WTC11 (cell line): ENCODE measurements around the gene HHAT. TPM values are rescaled to one million over a fixed set of nuclear protein-coding genes. Genes with fewer than 3 reads are reported as not detected.

Experiments
- ATAC-seq: fragments of 200-7000 bp; cut with Tn5 transposase; 2 replicates; pipeline ENCODE4 v1.10.0; 2021; ENCODE audit warnings: mild to moderate bottlenecking, moderate library complexity
- CTCF ChIA-PET: fragments of 300-600 bp; sonication (Branson Sonifier 250); formaldehyde crosslinking; loops from one replicate; lab custom pipeline; 2021; ENCODE audit warnings: antibody characterized with exemption; lab: Charles Lee
- POLR2A ChIA-PET: fragments of 350-600 bp; sonication (Branson Sonifier 250); formaldehyde crosslinking; loops from one replicate; lab custom pipeline; 2021; ENCODE audit warnings: antibody characterized with exemption; lab: Charles Lee
- DNase-seq: peaks from one replicate; pipeline ENCODE4 v3.0.0; 2021; ENCODE audit warnings: low spot score
- H3K27ac Mint-ChIP-seq: 2 replicates; pipeline ENCODE4 v1.8.0; 2021; ENCODE audit warnings: mixed read lengths
- H3K27me3 Mint-ChIP-seq: 2 replicates; pipeline ENCODE4 v1.8.0; 2021; ENCODE audit warnings: low read depth, mild to moderate bottlenecking, moderate library complexity, mixed read lengths
- H3K36me3 Mint-ChIP-seq: 2 replicates; pipeline ENCODE4 v1.8.0; 2021; ENCODE audit warnings: mixed read lengths
- H3K4me1 Mint-ChIP-seq: 2 replicates; pipeline ENCODE4 v1.8.0; 2022; ENCODE audit warnings: mixed read lengths
- H3K4me3 Mint-ChIP-seq: 2 replicates; pipeline ENCODE4 v1.8.0; 2021; ENCODE audit warnings: mild to moderate bottlenecking, moderate library complexity, mixed read lengths
- H3K9me3 Mint-ChIP-seq: 2 replicates; pipeline ENCODE4 v1.8.0; 2021; ENCODE audit warnings: mixed read lengths
- CBFB ChIP-seq: sonication (generic); formaldehyde crosslinking; IDR thresholded peaks from 2 replicates; pipeline ENCODE4 v1.8.1; 2022; ENCODE audit warnings: mild to moderate bottlenecking, low read depth, missing genetic modification reagents
- CREB1 ChIP-seq: sonication (generic); formaldehyde crosslinking; IDR thresholded peaks from 2 replicates; pipeline ENCODE4 v1.8.0; 2023; ENCODE audit warnings: mild to moderate bottlenecking, missing genetic modification reagents
- CREM ChIP-seq: sonication (generic); formaldehyde crosslinking; IDR thresholded peaks from 2 replicates; pipeline ENCODE4 v1.8.1; 2022; ENCODE audit warnings: mild to moderate bottlenecking, missing genetic modification reagents, moderate library complexity
- ELF4 ChIP-seq: sonication (generic); formaldehyde crosslinking; IDR thresholded peaks from 2 replicates; pipeline ENCODE4 v1.8.1; 2022; ENCODE audit warnings: low read depth, mild to moderate bottlenecking, moderate library complexity, missing genetic modification reagents
- ETV6 ChIP-seq: sonication (generic); formaldehyde crosslinking; IDR thresholded peaks from 2 replicates; pipeline ENCODE4 v1.8.1; 2022; ENCODE audit warnings: mild to moderate bottlenecking, missing genetic modification reagents
- FOXJ3 ChIP-seq: sonication (generic); formaldehyde crosslinking; IDR thresholded peaks from 2 replicates; pipeline ENCODE4 v1.9.0; 2021; ENCODE audit warnings: missing genetic modification reagents, mild to moderate bottlenecking, borderline replicate concordance
- FOXK1 ChIP-seq: sonication (generic); formaldehyde crosslinking; IDR thresholded peaks from 2 replicates; pipeline ENCODE4 v1.8.0; 2022; ENCODE audit warnings: mild to moderate bottlenecking, moderate library complexity, missing genetic modification reagents
- JUN ChIP-seq: sonication (generic); formaldehyde crosslinking; IDR thresholded peaks from 2 replicates; pipeline ENCODE4 v1.8.0; 2023; ENCODE audit warnings: mild to moderate bottlenecking, missing genetic modification reagents
- MYBL2 ChIP-seq: sonication (generic); formaldehyde crosslinking; IDR thresholded peaks from 2 replicates; pipeline ENCODE4 v1.8.1; 2023; ENCODE audit warnings: mild to moderate bottlenecking, moderate library complexity, missing genetic modification reagents
- NFYB ChIP-seq: sonication (generic); formaldehyde crosslinking; conservative IDR thresholded peaks from 2 replicates; pipeline ENCODE4 v1.8.0; 2022; ENCODE audit warnings: low read depth, missing genetic modification reagents
- NR2C2 ChIP-seq: sonication (generic); formaldehyde crosslinking; IDR thresholded peaks from 2 replicates; pipeline ENCODE4 v1.8.0; 2022; ENCODE audit warnings: mild to moderate bottlenecking, missing genetic modification reagents
- TP53 ChIP-seq: sonication (generic); formaldehyde crosslinking; IDR thresholded peaks from 2 replicates; pipeline ENCODE4 v1.8.1; 2023; ENCODE audit warnings: mild to moderate bottlenecking, missing genetic modification reagents
- ZNF232 ChIP-seq: sonication (generic); formaldehyde crosslinking; IDR thresholded peaks from 2 replicates; pipeline ENCODE4 v1.8.0; 2022; ENCODE audit warnings: mild to moderate bottlenecking, missing genetic modification reagents
- total RNA-seq: library from RNA; stranded (reverse); gene quantifications from 3 replicates; pipeline ENCODE4 v1.2.3, GENCODE V29; 2021
- TF ChIP-seq, protein P1 (sequence below): sonication (generic); formaldehyde crosslinking; IDR thresholded peaks from 2 replicates; pipeline ENCODE4 v1.8.1; 2023; ENCODE audit warnings: mild to moderate bottlenecking, missing genetic modification reagents
- TF ChIP-seq, protein P2 (sequence below): sonication (generic); formaldehyde crosslinking; IDR thresholded peaks from 2 replicates; pipeline ENCODE4 v1.8.1; 2022; ENCODE audit warnings: low read depth, missing genetic modification reagents, borderline replicate concordance
- TF ChIP-seq, protein P3 (sequence below): sonication (generic); formaldehyde crosslinking; IDR thresholded peaks from 2 replicates; pipeline ENCODE4 v1.8.1; 2023; ENCODE audit warnings: mild to moderate bottlenecking, missing genetic modification reagents
- TF ChIP-seq, protein P4 (sequence below): sonication (generic); formaldehyde crosslinking; IDR thresholded peaks from 2 replicates; pipeline ENCODE4 v1.8.1; 2022; ENCODE audit warnings: mild to moderate bottlenecking, missing genetic modification reagents, moderate library complexity, borderline replicate concordance
- TF ChIP-seq, protein P5 (sequence below): sonication (generic); formaldehyde crosslinking; conservative IDR thresholded peaks from 2 replicates; pipeline ENCODE4 v1.8.1; 2022; ENCODE audit warnings: mild to moderate bottlenecking, missing genetic modification reagents
- TF ChIP-seq, protein P6 (sequence below): sonication (generic); formaldehyde crosslinking; IDR thresholded peaks from 2 replicates; pipeline ENCODE4 v1.8.1; 2022; ENCODE audit warnings: missing genetic modification reagents, borderline replicate concordance
- TF ChIP-seq, protein P7 (sequence below): sonication (generic); formaldehyde crosslinking; IDR thresholded peaks from 2 replicates; pipeline ENCODE4 v1.8.1; 2022; ENCODE audit warnings: mild to moderate bottlenecking, moderate library complexity, missing genetic modification reagents
- TF ChIP-seq, protein P8 (sequence below): fragments of 250-450 bp; sonication (Bioruptor Pico); IDR thresholded peaks from 2 replicates; pipeline ENCODE4 v2.1.2; 2022; ENCODE audit warnings: mild to moderate bottlenecking, moderate library complexity
- TF ChIP-seq, protein P9 (sequence below): sonication (generic); formaldehyde crosslinking; IDR thresholded peaks from 2 replicates; pipeline ENCODE4 v1.8.1; 2023; ENCODE audit warnings: mild to moderate bottlenecking, missing genetic modification reagents, moderate library complexity
- TF ChIP-seq, protein P10 (sequence below): fragments of 250-450 bp; sonication (Bioruptor Pico); IDR thresholded peaks from 2 replicates; pipeline ENCODE4 v1.8.0; 2021; ENCODE audit warnings: mild to moderate bottlenecking

Gene HHAT
- total RNA-seq, 1 experiment from 2014 or later, result 0.39 TPM

DNA sequence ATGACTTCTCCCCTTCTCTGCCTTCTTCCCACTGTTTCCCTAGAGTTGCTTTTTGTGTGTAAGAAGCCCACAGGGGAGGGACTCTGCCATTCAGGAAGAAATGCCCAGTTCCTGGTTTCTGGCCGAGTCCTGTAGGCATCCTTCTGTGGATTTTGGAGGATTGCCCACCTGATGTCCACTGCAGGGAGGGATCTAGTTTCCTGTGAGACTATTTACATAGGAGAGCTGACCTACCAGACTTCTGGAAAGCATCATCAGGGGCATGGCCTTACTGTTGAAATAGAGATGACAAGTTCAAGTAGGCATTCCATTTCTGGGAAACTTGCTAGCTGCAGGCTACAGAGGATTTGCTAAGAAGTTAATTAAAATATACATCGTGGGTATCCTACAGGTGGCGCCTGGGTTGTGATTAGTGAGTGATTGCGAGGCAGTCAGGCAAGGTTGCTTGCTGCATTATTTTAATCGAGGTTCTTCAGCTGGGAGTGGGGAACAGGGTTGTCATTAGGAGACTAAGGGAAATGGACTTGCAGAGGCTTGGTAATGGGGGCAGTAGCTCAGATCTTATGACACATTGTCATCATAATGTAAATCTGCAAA, 148.7 kb downstream of the HHAT start:
- peaks cover 43% of the 10 kb centered on the region for H3K4me1 Mint-ChIP-seq
- ChIA-PET POLR2A (no interaction called here), CTCF (interaction anchor here (1.5 kb wide), 1 partner anchor 657 kb away, joined by 4 read pairs; the partner anchor contains the start of gene KCNH1)
- H3K27me3 Mint-ChIP-seq, result no peaks in the 10 kb centered on the region
- H3K4me3 Mint-ChIP-seq, result no peak overlapping the region
- DNase-seq (no peak), ATAC-seq (no peak; the same call in 1 of the 2 replicates)
- no peaks in the 10 kb centered on the region for H3K9me3 Mint-ChIP-seq
- H3K27ac Mint-ChIP-seq, result no peak overlapping the region
- no peaks in the 10 kb centered on the region for H3K36me3 Mint-ChIP-seq
- TF ChIP-seq, protein P1, sequence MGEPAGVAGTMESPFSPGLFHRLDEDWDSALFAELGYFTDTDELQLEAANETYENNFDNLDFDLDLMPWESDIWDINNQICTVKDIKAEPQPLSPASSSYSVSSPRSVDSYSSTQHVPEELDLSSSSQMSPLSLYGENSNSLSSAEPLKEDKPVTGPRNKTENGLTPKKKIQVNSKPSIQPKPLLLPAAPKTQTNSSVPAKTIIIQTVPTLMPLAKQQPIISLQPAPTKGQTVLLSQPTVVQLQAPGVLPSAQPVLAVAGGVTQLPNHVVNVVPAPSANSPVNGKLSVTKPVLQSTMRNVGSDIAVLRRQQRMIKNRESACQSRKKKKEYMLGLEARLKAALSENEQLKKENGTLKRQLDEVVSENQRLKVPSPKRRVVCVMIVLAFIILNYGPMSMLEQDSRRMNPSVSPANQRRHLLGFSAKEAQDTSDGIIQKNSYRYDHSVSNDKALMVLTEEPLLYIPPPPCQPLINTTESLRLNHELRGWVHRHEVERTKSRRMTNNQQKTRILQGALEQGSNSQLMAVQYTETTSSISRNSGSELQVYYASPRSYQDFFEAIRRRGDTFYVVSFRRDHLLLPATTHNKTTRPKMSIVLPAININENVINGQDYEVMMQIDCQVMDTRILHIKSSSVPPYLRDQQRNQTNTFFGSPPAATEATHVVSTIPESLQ (CRISPR knock-in tag), result no peak
- TF ChIP-seq JUN, result no peak
- TF ChIP-seq MYBL2 (CRISPR knock-in tag), result no peak
- TF ChIP-seq ELF4 (CRISPR knock-in tag), result no peak
- TF ChIP-seq CREB1 (CRISPR knock-in tag), result no peak
- TF ChIP-seq NFYB (CRISPR knock-in tag), result no peak
- no peak for TF ChIP-seq CBFB

DNA sequence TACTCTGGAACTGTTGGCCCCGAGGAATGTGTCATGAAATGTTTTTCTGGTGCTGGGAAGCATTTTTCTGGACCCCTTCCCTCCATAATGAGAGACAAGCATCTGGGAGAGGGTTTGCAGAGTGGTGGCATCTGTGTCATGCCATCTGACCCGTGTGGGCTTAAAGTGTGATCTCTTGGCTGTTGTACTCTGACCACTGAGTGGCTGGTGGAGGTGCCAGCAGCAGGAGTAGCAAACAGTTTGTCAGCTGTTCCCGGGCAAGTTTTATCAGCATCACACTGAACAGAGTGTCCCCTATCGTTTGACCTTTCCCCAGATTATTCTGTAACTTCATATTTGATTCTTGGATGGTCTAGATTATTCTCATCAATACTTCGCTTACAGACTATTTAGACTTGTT, 150.1 kb downstream of the HHAT start:
- Mint-ChIP-seq H3K36me3 (no peaks in the 10 kb centered on the region), H3K9me3 (no peaks in the 10 kb centered on the region), H3K4me1 (peaks cover 36% of the 10 kb centered on the region), H3K27me3 (no peaks in the 10 kb centered on the region), H3K4me3 (no peak overlapping the region), H3K27ac (no peak overlapping the region)
- ChIA-PET POLR2A (no interaction called here), CTCF (no interaction called here)
- DNase-seq, result no peak
- no peak for ATAC-seq
- no peak for TF ChIP-seq ETV6
- TF ChIP-seq, protein P2, sequence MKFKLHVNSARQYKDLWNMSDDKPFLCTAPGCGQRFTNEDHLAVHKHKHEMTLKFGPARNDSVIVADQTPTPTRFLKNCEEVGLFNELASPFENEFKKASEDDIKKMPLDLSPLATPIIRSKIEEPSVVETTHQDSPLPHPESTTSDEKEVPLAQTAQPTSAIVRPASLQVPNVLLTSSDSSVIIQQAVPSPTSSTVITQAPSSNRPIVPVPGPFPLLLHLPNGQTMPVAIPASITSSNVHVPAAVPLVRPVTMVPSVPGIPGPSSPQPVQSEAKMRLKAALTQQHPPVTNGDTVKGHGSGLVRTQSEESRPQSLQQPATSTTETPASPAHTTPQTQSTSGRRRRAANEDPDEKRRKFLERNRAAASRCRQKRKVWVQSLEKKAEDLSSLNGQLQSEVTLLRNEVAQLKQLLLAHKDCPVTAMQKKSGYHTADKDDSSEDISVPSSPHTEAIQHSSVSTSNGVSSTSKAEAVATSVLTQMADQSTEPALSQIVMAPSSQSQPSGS (CRISPR knock-in tag), result no peak
- TF ChIP-seq, protein P3, sequence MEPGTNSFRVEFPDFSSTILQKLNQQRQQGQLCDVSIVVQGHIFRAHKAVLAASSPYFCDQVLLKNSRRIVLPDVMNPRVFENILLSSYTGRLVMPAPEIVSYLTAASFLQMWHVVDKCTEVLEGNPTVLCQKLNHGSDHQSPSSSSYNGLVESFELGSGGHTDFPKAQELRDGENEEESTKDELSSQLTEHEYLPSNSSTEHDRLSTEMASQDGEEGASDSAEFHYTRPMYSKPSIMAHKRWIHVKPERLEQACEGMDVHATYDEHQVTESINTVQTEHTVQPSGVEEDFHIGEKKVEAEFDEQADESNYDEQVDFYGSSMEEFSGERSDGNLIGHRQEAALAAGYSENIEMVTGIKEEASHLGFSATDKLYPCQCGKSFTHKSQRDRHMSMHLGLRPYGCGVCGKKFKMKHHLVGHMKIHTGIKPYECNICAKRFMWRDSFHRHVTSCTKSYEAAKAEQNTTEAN (CRISPR knock-in tag), result no peak
- TF ChIP-seq NR2C2, result no peak
- TF ChIP-seq TP53 (CRISPR knock-in tag), result no peak
- TF ChIP-seq, protein P4, sequence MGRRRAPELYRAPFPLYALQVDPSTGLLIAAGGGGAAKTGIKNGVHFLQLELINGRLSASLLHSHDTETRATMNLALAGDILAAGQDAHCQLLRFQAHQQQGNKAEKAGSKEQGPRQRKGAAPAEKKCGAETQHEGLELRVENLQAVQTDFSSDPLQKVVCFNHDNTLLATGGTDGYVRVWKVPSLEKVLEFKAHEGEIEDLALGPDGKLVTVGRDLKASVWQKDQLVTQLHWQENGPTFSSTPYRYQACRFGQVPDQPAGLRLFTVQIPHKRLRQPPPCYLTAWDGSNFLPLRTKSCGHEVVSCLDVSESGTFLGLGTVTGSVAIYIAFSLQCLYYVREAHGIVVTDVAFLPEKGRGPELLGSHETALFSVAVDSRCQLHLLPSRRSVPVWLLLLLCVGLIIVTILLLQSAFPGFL (CRISPR knock-in tag), result no peak
- TF ChIP-seq, protein P5, sequence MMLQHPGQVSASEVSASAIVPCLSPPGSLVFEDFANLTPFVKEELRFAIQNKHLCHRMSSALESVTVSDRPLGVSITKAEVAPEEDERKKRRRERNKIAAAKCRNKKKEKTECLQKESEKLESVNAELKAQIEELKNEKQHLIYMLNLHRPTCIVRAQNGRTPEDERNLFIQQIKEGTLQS (CRISPR knock-in tag), result no peak
- TF ChIP-seq, protein P6, sequence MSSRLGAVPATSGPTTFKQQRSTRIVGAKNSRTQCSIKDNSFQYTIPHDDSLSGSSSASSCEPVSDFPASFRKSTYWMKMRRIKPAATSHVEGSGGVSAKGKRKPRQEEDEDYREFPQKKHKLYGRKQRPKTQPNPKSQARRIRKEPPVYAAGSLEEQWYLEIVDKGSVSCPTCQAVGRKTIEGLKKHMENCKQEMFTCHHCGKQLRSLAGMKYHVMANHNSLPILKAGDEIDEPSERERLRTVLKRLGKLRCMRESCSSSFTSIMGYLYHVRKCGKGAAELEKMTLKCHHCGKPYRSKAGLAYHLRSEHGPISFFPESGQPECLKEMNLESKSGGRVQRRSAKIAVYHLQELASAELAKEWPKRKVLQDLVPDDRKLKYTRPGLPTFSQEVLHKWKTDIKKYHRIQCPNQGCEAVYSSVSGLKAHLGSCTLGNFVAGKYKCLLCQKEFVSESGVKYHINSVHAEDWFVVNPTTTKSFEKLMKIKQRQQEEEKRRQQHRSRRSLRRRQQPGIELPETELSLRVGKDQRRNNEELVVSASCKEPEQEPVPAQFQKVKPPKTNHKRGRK (CRISPR knock-in tag), result no peak
- no peak for TF ChIP-seq ZNF232 (CRISPR knock-in tag)
- TF ChIP-seq, protein P7, sequence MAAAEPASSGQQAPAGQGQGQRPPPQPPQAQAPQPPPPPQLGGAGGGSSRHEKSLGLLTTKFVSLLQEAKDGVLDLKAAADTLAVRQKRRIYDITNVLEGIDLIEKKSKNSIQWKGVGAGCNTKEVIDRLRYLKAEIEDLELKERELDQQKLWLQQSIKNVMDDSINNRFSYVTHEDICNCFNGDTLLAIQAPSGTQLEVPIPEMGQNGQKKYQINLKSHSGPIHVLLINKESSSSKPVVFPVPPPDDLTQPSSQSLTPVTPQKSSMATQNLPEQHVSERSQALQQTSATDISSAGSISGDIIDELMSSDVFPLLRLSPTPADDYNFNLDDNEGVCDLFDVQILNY (CRISPR knock-in tag), result no peak
- TF ChIP-seq CREM (CRISPR knock-in tag), result no peak
- TF ChIP-seq FOXK1 (CRISPR knock-in tag), result no peak
- TF ChIP-seq FOXJ3 (CRISPR knock-in tag), result no peak
- no peak for TF ChIP-seq JUN
- TF ChIP-seq, protein P8, sequence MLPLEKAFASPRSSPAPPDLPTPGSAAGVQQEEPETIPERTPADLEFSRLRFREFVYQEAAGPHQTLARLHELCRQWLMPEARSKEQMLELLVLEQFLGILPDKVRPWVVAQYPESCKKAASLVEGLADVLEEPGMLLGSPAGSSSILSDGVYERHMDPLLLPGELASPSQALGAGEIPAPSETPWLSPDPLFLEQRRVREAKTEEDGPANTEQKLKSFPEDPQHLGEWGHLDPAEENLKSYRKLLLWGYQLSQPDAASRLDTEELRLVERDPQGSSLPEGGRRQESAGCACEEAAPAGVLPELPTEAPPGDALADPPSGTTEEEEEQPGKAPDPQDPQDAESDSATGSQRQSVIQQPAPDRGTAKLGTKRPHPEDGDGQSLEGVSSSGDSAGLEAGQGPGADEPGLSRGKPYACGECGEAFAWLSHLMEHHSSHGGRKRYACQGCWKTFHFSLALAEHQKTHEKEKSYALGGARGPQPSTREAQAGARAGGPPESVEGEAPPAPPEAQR (CRISPR knock-in tag), result no peak
- TF ChIP-seq, protein P9, sequence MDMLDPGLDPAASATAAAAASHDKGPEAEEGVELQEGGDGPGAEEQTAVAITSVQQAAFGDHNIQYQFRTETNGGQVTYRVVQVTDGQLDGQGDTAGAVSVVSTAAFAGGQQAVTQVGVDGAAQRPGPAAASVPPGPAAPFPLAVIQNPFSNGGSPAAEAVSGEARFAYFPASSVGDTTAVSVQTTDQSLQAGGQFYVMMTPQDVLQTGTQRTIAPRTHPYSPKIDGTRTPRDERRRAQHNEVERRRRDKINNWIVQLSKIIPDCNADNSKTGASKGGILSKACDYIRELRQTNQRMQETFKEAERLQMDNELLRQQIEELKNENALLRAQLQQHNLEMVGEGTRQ (CRISPR knock-in tag), result no peak
- TF ChIP-seq, protein P10, sequence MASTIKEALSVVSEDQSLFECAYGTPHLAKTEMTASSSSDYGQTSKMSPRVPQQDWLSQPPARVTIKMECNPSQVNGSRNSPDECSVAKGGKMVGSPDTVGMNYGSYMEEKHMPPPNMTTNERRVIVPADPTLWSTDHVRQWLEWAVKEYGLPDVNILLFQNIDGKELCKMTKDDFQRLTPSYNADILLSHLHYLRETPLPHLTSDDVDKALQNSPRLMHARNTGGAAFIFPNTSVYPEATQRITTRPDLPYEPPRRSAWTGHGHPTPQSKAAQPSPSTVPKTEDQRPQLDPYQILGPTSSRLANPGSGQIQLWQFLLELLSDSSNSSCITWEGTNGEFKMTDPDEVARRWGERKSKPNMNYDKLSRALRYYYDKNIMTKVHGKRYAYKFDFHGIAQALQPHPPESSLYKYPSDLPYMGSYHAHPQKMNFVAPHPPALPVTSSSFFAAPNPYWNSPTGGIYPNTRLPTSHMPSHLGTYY (CRISPR knock-in tag), result no peak
